Upper lobe of left lung (tissue), 6 donors: ENCODE results near the gene KCNJ1. TPM values are rescaled to one million over a fixed set of nuclear protein-coding genes. Genes with fewer than 3 reads are reported as not detected.
A peak's percentile ranks its signal among the peaks of the same experiment; 100 is the strongest.

ENCODE experiments used
- ATAC-seq, 2 donors: fragments of 200-7000 bp; cut with Tn5 transposase; one replicate each; pipeline ENCODE4 v1.9.1; 2022; ENCODE audit warnings: mild to moderate bottlenecking in 2 of 2, moderate library complexity in 2 of 2; ENCODE audit not compliant: low FRiP score in 2 of 2
- DNase-seq, 2 donors: peaks; one replicate each; pipeline ENCODE4 v3.0.0-alpha.2; 2019 to 2020
- H3K27ac ChIP-seq, 4 donors: fragments of 200-600 bp; sonication (generic); one replicate each; pipeline ENCODE4 v1.5.1; 2016 to 2019
- H3K27me3 ChIP-seq, 4 donors: fragments of 200-600 bp; sonication (generic); one replicate each; pipeline ENCODE4 v1.5.1; 2017 to 2019
- H3K36me3 ChIP-seq, 4 donors: fragments of 200-600 bp; sonication (generic); one replicate each; pipeline ENCODE4 v1.5.1; 2016 to 2019
- H3K4me1 ChIP-seq, 4 donors: fragments of 200-600 bp; sonication (generic); one replicate each; pipeline ENCODE4 v1.5.1; 2018 to 2019
- H3K4me3 ChIP-seq, 4 donors: fragments of 200-600 bp; sonication (generic); one replicate each; pipeline ENCODE4 v1.5.1; 2017 to 2019; ENCODE audit warnings: mild to moderate bottlenecking in 2 of 4, moderate library complexity in 1 of 4
- H3K9me3 ChIP-seq, 4 donors: fragments of 200-600 bp; sonication (generic); one replicate each; pipeline ENCODE4 v1.5.1; 2018 to 2019
- CTCF ChIP-seq, 6 experiments: fragments of 450-650 bp in 4 of 6; fragments of 200-600 bp in 2 of 6; sonication (generic) in 2 of 6; IDR thresholded peaks; one replicate each; pipeline ENCODE4 v1.5.1; 2016 to 2019; ENCODE audit warnings: antibody characterized with exemption in 6 of 6
- EP300 ChIP-seq, 4 donors: sonication (generic); formaldehyde crosslinking; IDR thresholded peaks; one replicate each; pipeline ENCODE4 v1.5.1; 2017; ENCODE audit warnings: antibody characterized with exemption in 4 of 4, control low read depth in 2 of 4
- POLR2A ChIP-seq, 4 donors: fragments of 450-650 bp; IDR thresholded peaks; one replicate each; pipeline ENCODE4 v1.5.1; 2016 to 2017; ENCODE audit warnings: antibody characterized with exemption in 4 of 4, mild to moderate bottlenecking in 2 of 4
- POLR2AphosphoS5 ChIP-seq, 2 donors: sonication (generic); formaldehyde crosslinking; IDR thresholded peaks; one replicate each; pipeline ENCODE4 v1.5.1; 2017; ENCODE audit warnings: antibody characterized with exemption in 2 of 2
- WGBS, 2 donors: methylation state at CpG; one replicate each; pipeline ENCODE4 v1.1.5; 2017 to 2018; 5-methylcytosine and 5-hydroxymethylcytosine counted together
- total RNA-seq, 6 donors: library from RNA; depleted of rRNA in 4 of 6; stranded (reverse); fragments of >200 nt in 4 of 6; gene quantifications; one replicate each; pipeline versions ENCODE4 v1.1.0 to v1.2.1, GENCODE V29; 2016 to 2021
- donor health status: DM: no; HTN: no; CAD: no; lungs with moderate emphysema.
- donor health status: DM: no; HTN: yes; CAD: no; lungs with severe emphysema.

KCNJ1 gene
- total RNA-seq, 6 donors from 2014 or later: 0.15 to 0.59 (median 0.20) TPM; not detected in 3

- Histone ChIP-seq H3K9me3 (no peaks in the 10 kb centered on the region), H3K36me3 (no peaks in the 10 kb centered on the region), H3K4me1 (peaks cover 24 to 38% (median 25%) of the 10 kb centered on the region in 4 donors), H3K27me3 (no peaks in the 10 kb centered on the region), H3K27ac (no peak overlapping the region), H3K4me3 (no peak overlapping the region)
- 94 to 95% methylated on average over 8 to 10 of the region's 10 CpGs for WGBS, 2 donors
- TF ChIP-seq CTCF (IDR thresholded peaks at IDR 0.05) (no peak), POLR2A (IDR thresholded peaks at IDR 0.05) (no peak), POLR2AphosphoS5 (IDR thresholded peaks at IDR 0.05) (no peak), EP300 (IDR thresholded peaks at IDR 0.05) (no peak)
- DNase-seq: no peak
- no peak for ATAC-seq
Observed at GRCh38 chr11:128902515-128903066, 35.5 kb upstream of the KCNJ1 start.

DNA sequence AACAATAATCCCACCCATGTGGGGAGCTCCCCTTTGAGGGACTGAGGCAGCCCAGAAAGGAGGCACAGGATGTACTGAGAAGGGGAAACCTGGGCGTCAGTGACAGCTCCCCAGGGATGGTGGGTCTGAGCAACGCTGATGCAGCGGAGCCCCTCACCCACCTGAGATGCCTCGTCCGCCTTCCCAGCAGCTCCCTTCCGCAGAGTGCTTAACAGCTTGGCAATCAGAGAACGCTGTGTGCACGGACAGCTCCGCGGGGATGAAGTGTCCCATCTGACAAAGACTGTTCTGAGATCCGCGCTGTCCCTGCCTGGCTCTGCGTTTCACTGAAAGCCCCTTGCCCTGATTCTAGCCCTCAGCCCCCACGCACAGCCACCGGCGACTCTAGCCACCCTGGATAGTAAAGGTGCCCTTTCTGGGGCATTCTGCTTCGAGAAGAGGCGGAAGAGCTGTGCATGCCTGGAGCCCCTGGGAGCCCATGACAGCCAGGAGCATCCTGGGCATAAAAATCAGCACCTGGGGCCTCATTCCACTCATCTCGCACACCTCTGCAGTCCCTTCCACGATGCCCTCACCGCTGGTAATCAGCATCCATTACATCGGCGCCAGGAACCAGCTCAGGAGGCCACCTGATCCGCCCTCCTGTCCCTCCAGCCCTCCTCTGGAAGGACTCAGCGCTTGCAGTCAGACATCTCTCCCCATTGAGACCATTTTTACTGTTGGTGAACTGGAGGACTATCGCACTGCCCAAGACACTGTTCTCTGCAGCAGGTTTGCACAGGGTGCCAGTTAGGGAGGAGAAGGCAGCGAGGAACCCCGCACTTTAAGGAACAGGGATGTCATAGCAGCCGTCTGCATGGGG, 34.8 kb upstream of the KCNJ1 start:
- no peaks in the 10 kb centered on the region for H3K27me3 ChIP-seq
- DNase-seq (no peak), ATAC-seq (no peak)
- H3K4me3 ChIP-seq: no peak overlapping the region
- TF ChIP-seq CTCF (IDR thresholded peaks at IDR 0.05) (no peak), EP300 (IDR thresholded peaks at IDR 0.05) (no peak), POLR2AphosphoS5 (IDR thresholded peaks at IDR 0.05) (no peak)
- H3K4me1 ChIP-seq: peaks cover 24 to 36% (median 25%) of the 10 kb centered on the region in 4 donors
- H3K27ac ChIP-seq: no peak overlapping the region
- no peaks in the 10 kb centered on the region for H3K36me3 ChIP-seq
- no peaks in the 10 kb centered on the region for H3K9me3 ChIP-seq
- WGBS, 2 donors: 83 to 88% methylated on average over 18 to 29 of the region's 29 CpGs

DNA sequence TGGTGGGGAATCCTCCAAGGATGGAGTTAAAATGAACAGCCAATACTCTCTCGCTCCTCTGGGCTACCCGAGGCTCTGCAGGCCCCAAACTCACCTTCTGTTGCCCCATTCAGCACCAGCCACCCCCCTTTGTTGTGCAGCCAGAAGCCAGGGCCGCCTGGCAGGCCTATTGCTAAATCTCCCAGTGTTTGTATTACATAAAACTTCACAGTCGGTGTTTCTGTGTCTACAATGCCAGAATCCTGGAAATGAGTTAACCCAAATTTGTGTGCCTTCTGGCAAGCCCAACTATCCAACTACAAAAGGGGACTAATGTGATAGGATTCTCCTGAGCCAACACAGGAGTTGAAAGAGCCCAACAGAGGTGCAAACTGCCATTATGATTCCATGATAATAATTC, 33.4 kb upstream of the KCNJ1 start:
- peaks cover 15 to 25% (median 18%) of the 10 kb centered on the region in 4 donors for H3K4me1 ChIP-seq
- ATAC-seq (no peak), DNase-seq (peak in 1 of 2 donors; percentile 49)
- TF ChIP-seq CTCF (IDR thresholded peaks at IDR 0.05) (no peak), POLR2AphosphoS5 (IDR thresholded peaks at IDR 0.05) (no peak), POLR2A (IDR thresholded peaks at IDR 0.05) (no peak), EP300 (IDR thresholded peaks at IDR 0.05) (no peak)
- H3K27me3 ChIP-seq: no peaks in the 10 kb centered on the region
- H3K27ac ChIP-seq: no peak overlapping the region
- H3K4me3 ChIP-seq: no peak overlapping the region
- 36 to 55% methylated on average over 4 of the region's 4 CpGs for WGBS, 2 donors
- no peaks in the 10 kb centered on the region for H3K9me3 ChIP-seq
- H3K36me3 ChIP-seq: no peaks in the 10 kb centered on the region

DNA sequence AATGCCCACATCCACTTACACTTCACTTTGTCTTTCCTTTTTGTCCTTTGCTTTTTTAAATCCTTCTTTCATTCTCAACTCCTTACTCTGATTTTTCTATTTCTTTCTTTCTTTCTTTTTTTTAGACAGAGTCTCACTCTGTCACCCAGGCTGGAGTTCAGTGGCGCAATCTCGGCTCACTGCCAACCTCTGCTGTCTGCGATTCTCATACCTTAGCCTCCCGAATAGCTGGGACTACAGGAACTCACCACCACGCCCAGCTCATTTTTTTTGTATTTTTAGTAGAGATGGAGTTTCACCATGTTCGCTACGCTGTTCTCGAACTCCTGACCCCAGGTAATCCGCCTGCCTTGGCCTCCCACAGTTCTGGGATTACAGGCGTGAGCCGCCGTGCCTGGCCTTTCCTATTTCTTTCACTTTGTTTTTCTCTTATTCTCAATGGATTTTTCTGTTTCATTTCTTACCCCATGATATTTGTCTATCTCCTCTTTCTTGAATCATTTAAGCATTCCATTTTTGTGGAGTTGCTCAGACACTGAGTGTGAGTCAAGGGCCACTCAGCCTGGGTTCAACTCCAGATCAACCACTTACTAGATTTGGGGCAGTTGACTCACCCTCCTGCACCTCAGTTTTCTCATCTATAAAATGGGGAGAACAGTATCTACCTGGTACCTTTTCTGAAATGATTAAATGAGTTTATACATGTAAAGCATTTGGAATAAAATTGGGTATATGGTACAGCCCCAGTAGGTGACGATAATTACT, 31.7 kb upstream of the KCNJ1 start:
- Histone ChIP-seq H3K27ac (no peak overlapping the region), H3K27me3 (no peaks in the 10 kb centered on the region), H3K36me3 (no peaks in the 10 kb centered on the region), H3K9me3 (no peaks in the 10 kb centered on the region), H3K4me1 (peaks cover 3 to 23% (median 14%) of the 10 kb centered on the region in 4 donors), H3K4me3 (no peak overlapping the region)
- TF ChIP-seq POLR2AphosphoS5 (IDR thresholded peaks at IDR 0.05) (no peak), POLR2A (IDR thresholded peaks at IDR 0.05) (no peak), EP300 (IDR thresholded peaks at IDR 0.05) (no peak), CTCF (IDR thresholded peaks at IDR 0.05) (no peak)
- peak in 1 of 2 donors; percentile 70 for DNase-seq
- no peak for ATAC-seq
- 79 to 85% methylated on average over 13 of the region's 13 CpGs for WGBS, 2 donors
